B cell (primary cell): ENCODE results near the gene ZCCHC24.

Source experiments
- EZH2 ChIP-seq: IDR thresholded peaks from 2 replicates; pipeline ENCODE4 v1.6.1; 2012; ENCODE audit warnings: borderline replicate concordance, low read depth, mild to moderate bottlenecking, moderate library complexity, low read length; ENCODE audit not compliant: insufficient read depth, poor library complexity, severe bottlenecking
- TF ChIP-seq, protein P1 (sequence below): fragments of 200-600 bp; IDR thresholded peaks from one replicate; pipeline ENCODE4 v1.8.0; 2022; ENCODE audit warnings: antibody characterized with exemption, mild to moderate bottlenecking

DNA sequence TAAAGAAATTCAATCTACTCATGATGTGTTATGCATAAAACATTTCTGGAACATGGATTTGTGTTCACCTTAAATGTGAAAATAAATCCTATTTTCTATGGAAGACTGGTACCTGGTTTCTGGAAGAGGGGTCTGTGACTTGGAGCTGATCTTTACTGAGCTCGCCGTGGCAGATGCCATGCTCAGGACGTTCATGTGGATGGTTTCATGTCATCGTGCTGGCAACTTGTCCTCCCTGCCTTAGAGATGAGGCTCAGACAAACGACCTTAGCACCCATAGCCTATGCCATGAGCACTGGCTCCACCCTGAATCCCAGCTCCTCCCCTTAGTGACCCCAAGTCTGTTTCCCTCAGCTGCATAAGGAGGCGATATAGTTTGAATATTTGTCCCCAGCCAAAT lies 90.8 kb downstream of the ZCCHC24 start:
- no peak for TF ChIP-seq EZH2
- TF ChIP-seq, protein P1, sequence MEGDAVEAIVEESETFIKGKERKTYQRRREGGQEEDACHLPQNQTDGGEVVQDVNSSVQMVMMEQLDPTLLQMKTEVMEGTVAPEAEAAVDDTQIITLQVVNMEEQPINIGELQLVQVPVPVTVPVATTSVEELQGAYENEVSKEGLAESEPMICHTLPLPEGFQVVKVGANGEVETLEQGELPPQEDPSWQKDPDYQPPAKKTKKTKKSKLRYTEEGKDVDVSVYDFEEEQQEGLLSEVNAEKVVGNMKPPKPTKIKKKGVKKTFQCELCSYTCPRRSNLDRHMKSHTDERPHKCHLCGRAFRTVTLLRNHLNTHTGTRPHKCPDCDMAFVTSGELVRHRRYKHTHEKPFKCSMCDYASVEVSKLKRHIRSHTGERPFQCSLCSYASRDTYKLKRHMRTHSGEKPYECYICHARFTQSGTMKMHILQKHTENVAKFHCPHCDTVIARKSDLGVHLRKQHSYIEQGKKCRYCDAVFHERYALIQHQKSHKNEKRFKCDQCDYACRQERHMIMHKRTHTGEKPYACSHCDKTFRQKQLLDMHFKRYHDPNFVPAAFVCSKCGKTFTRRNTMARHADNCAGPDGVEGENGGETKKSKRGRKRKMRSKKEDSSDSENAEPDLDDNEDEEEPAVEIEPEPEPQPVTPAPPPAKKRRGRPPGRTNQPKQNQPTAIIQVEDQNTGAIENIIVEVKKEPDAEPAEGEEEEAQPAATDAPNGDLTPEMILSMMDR: no peak
